OCI-LY3 (cell line): ENCODE data around the gene NAPA.

Experiments
- H2AFZ ChIP-seq: fragments of 200-600, 300-600 bp; shearing (Covaris generic); 2 replicates; pipeline ENCODE4 v1.6.0; 2014; ENCODE audit warnings: antibody characterized with exemption, low read depth, low read length
- H3K27ac ChIP-seq: fragments of 200-600, 300-600 bp; sonication (generic); 2 replicates; pipeline ENCODE4 v1.5.1; 2014; ENCODE audit warnings: mild to moderate bottlenecking, low read length, moderate library complexity, mixed read lengths
- H3K27me3 ChIP-seq: fragments of 200-600, 300-600 bp; sonication (generic); 2 replicates; pipeline ENCODE4 v1.6.1; 2014; ENCODE audit warnings: low read depth, low read length, mixed read lengths
- H3K36me3 ChIP-seq: fragments of 200-600, 300-600 bp; sonication (generic); replicated peaks from 2 replicates; pipeline ENCODE3; 2014; ENCODE audit warnings: low read depth, low read length, mixed read lengths
- H3K4me1 ChIP-seq: fragments of 300-600, 200-600 bp; sonication (generic); 2 replicates; pipeline ENCODE4 v1.6.1; 2014; ENCODE audit warnings: low read length, mixed read lengths
- H3K4me2 ChIP-seq: fragments of 200-600, 300-600 bp; sonication (generic); 2 replicates; pipeline ENCODE4 v1.6.1; 2014; ENCODE audit warnings: low read length, mixed read lengths
- H3K4me3 ChIP-seq: fragments of 300-600, 200-600 bp; sonication (generic); 2 replicates; pipeline ENCODE4 v1.5.1; 2014; ENCODE audit warnings: antibody characterized with exemption, mild to moderate bottlenecking, low read length, moderate library complexity
- H3K79me2 ChIP-seq: fragments of 300-600, 200-600 bp; shearing (Covaris generic); 2 replicates; pipeline ENCODE4 v1.6.1; 2014; ENCODE audit warnings: mild to moderate bottlenecking, low read length, mixed read lengths
- H3K9ac ChIP-seq: fragments of 300-600, 200-600 bp; shearing (Covaris generic); 2 replicates; pipeline ENCODE4 v1.6.0; 2014; ENCODE audit warnings: mild to moderate bottlenecking, low read length, moderate library complexity
- H3K9me3 ChIP-seq: fragments of 200-600, 300-600 bp; shearing (Covaris generic); 2 replicates; pipeline ENCODE4 v1.6.1; 2014; ENCODE audit warnings: low read length, mixed read lengths; ENCODE audit not compliant: insufficient read depth
- H4K20me1 ChIP-seq: fragments of 200-600, 300-600 bp; sonication (generic); 2 replicates; pipeline ENCODE4 v1.6.1; 2016; ENCODE audit warnings: low read length, mixed read lengths; ENCODE audit not compliant: insufficient read depth
- EZH2phosphoT487 ChIP-seq: fragments of 200-600 bp; shearing (Covaris generic); IDR thresholded peaks from 2 replicates; pipeline ENCODE4 v1.6.1; 2018; ENCODE audit warnings: antibody characterized with exemption, mixed run types, low read depth
- TF ChIP-seq, protein P1 (sequence below): fragments of 200-600, 300-600 bp; sonication (generic); IDR thresholded peaks from 2 replicates; pipeline ENCODE4 v1.5.1; 2014; ENCODE audit warnings: antibody characterized with exemption, low read length, low read depth

The NAPA gene

DNA sequence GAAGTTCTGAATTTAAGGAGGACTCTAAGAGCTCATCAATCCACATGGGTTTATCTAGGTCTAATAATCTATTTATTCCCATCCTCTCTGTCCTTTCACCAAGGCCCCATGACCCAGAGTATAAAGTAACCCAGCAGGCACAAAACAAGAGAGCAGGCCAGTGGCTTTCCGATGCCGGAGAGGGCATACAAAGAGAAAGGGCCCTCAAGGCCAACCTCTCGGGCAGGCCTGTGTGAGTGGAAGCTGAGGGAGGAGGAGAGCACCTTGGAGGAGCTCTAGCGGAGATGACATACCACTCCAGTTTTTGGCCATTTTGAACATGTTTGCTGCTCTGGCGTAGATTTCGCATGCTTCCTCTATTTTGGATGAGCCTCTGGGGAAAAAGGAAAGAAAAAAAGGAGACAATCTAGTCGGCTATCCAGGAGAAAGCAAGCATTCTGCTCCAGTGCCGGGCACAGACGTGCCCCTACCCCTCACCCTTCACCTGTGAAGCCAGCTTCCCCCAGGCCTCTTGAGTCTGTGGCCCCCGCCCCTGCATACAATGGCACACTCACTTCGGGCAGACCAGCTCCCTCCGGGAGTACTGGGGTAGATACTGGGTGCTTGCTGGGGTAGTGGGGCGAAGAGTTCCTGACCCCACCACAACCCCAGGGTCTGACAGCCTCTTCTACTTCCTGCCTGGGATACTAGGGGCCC is 11.6 kb downstream of the NAPA start:
- Histone ChIP-seq H3K27me3 (no peaks in the 10 kb centered on the region), H3K27ac (no peak overlapping the region), H3K4me2 (no peak overlapping the region), H3K36me3 (peaks cover 14% of the 10 kb centered on the region), H4K20me1 (peaks cover 28% of the 10 kb centered on the region), H3K9me3 (no peaks in the 10 kb centered on the region), H2AFZ (no peak overlapping the region), H3K9ac (no peak overlapping the region), H3K4me1 (no peaks in the 10 kb centered on the region), H3K4me3 (no peak overlapping the region), H3K79me2 (peaks cover 10% of the 10 kb centered on the region)
- TF ChIP-seq, protein P1, sequence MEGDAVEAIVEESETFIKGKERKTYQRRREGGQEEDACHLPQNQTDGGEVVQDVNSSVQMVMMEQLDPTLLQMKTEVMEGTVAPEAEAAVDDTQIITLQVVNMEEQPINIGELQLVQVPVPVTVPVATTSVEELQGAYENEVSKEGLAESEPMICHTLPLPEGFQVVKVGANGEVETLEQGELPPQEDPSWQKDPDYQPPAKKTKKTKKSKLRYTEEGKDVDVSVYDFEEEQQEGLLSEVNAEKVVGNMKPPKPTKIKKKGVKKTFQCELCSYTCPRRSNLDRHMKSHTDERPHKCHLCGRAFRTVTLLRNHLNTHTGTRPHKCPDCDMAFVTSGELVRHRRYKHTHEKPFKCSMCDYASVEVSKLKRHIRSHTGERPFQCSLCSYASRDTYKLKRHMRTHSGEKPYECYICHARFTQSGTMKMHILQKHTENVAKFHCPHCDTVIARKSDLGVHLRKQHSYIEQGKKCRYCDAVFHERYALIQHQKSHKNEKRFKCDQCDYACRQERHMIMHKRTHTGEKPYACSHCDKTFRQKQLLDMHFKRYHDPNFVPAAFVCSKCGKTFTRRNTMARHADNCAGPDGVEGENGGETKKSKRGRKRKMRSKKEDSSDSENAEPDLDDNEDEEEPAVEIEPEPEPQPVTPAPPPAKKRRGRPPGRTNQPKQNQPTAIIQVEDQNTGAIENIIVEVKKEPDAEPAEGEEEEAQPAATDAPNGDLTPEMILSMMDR = no peak
- TF ChIP-seq EZH2phosphoT487 = no peak

DNA sequence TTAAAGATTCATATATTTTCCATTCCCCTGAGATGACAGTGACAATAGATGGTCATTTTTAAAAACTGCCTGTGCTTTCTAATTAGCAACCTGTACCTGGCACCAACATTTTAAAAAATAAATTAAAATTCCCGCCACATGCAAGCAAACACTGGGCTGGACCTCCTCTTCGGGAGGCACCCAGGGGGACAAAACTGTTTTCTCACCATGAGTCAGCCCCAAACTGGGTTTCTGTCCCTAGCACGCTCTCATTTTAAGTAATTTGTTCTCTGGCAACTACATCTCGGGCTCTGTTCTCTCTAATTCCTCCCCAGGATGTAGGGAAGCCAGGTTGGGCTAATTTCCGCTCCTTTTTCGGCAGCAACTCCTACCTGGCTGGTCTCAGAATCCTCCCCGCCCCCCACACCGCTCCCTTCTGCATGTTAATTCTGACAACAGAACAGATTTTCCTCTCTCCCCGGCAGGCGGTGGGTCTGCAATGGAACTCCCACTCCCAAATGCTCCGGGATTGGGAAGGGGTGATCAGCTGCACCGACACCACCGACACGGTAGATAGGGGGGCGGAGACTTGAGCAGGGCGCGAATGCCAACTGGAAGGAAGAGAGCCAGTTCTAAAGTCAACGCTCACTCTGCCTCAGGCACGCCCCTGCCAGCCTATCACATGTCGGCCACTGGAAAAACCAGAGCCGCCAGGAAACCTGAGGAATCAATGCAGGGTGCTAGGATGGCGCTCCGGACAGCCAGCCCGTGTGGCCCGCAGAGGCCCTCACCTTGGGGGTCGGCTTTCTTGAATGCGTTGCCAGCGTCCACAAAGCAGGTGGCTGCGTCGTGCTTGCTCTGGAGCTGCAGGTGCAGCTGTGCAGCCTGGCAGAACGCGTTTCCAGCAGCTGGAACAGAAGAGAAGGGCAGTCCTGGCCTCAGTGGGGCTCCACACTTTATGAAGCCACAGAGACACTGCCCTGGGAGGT is 14.7 kb downstream of the NAPA start:
- no peak overlapping the region for H3K4me2 ChIP-seq
- no peak overlapping the region for H3K4me3 ChIP-seq
- no peaks in the 10 kb centered on the region for H3K9me3 ChIP-seq
- H3K79me2 ChIP-seq = no peaks in the 10 kb centered on the region
- no peaks in the 10 kb centered on the region for H3K4me1 ChIP-seq
- H3K27ac ChIP-seq = no peak overlapping the region
- H3K27me3 ChIP-seq = no peaks in the 10 kb centered on the region
- H4K20me1 ChIP-seq = peaks cover 11% of the 10 kb centered on the region
- no peak overlapping the region for H2AFZ ChIP-seq
- TF ChIP-seq EZH2phosphoT487 = no peak
- TF ChIP-seq, protein P1 = no peak
- no peak overlapping the region for H3K9ac ChIP-seq
- H3K36me3 ChIP-seq = peaks cover 14% of the 10 kb centered on the region

DNA sequence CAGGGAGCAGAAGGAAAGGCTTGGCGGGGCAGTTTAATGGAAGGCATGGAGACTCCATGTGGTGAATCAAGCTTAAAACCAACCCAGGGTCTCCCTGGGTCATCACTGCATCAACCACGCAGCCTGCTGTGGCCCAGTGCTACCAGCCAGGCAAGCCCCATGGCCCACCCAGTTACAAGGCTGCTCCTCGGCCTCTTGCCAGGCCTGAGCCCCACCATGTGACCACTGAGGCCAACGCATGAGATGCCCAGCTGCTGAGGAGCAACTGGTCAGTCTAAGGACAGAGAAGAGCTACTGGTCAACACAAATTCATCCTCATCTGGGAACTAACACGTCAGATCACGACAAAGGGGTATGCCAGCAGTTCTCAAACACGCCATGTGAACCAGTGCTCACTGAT is 15.5 kb downstream of the NAPA start:
- H3K9ac ChIP-seq = no peak overlapping the region
- H3K4me1 ChIP-seq = no peaks in the 10 kb centered on the region
- H4K20me1 ChIP-seq = peaks cover 11% of the 10 kb centered on the region
- no peak overlapping the region for H2AFZ ChIP-seq
- H3K36me3 ChIP-seq = peaks cover 14% of the 10 kb centered on the region
- H3K4me2 ChIP-seq = no peak overlapping the region
- no peaks in the 10 kb centered on the region for H3K9me3 ChIP-seq
- no peak overlapping the region for H3K27ac ChIP-seq
- H3K79me2 ChIP-seq = no peaks in the 10 kb centered on the region
- TF ChIP-seq EZH2phosphoT487 = no peak
- TF ChIP-seq, protein P1 = no peak
- H3K27me3 ChIP-seq = no peaks in the 10 kb centered on the region
- H3K4me3 ChIP-seq = no peak overlapping the region

DNA sequence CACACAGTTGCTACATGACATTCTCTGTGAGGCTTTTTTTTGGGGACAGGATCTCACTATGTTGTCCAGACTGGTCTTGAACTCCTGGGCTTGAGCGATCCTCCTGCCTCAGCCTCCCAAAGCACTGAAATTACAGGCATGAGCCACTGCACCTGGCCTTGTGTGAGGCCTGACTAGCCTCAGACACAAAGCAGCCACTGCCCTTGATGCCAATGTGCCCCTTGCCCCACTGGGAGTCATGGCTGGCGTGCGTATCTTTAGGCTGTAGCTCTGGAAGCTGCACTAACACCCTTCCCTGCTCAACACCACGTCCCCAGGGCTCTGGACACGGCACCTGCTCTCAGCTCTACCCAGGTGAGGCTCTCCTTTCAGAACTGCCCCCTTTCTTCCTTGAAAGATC is 16.3 kb downstream of the NAPA start:
- H3K9me3 ChIP-seq = no peaks in the 10 kb centered on the region
- H4K20me1 ChIP-seq = peaks cover 11% of the 10 kb centered on the region
- no peaks in the 10 kb centered on the region for H3K4me1 ChIP-seq
- no peak overlapping the region for H3K4me3 ChIP-seq
- TF ChIP-seq, protein P1 = no peak
- no peak for TF ChIP-seq EZH2phosphoT487
- no peak overlapping the region for H3K27ac ChIP-seq
- no peak overlapping the region for H3K9ac ChIP-seq
- H3K27me3 ChIP-seq = no peaks in the 10 kb centered on the region
- no peak overlapping the region for H2AFZ ChIP-seq
- H3K36me3 ChIP-seq = peaks cover 12% of the 10 kb centered on the region
- H3K79me2 ChIP-seq = no peaks in the 10 kb centered on the region
- no peak overlapping the region for H3K4me2 ChIP-seq
